Measurements from ENCODE around the gene NTN1.

NTN1 gene

GRCh38 chr17:9003355-9004131 is 17.8 kb upstream of the NTN1 start:
- H2BK5ac ChIP-seq (ENCODE audit: low read depth, low read length, poor library complexity), result no peak overlapping the region
- no peak overlapping the region for H3K27ac ChIP-seq (ENCODE audit: low read depth, low read length)
- no peaks in the 10 kb centered on the region for H3K36me3 ChIP-seq (ENCODE audit: control insufficient read depth in 1 of 2, insufficient read depth in 2 of 2, low read length in 2 of 2)
- H3K23ac ChIP-seq (ENCODE audit: low read length), result no peak overlapping the region
- peak overlapping the region; percentile 44 for H3K4me3 ChIP-seq (ENCODE audit: low read depth, low read length)
- no peak overlapping the region for H2BK12ac ChIP-seq (ENCODE audit: low read length)
- no peak overlapping the region for H2AFZ ChIP-seq (ENCODE audit: insufficient read depth, low read length, poor library complexity)
- H3K4me2 ChIP-seq (ENCODE audit: low read length), result peak overlapping the region; percentile 84
- H2AK5ac ChIP-seq (ENCODE audit: low read length), result no peak overlapping the region
- H3K9ac ChIP-seq (ENCODE audit: low read length), result no peak overlapping the region
- H3K79me1 ChIP-seq (ENCODE audit: low read length), result no peaks in the 10 kb centered on the region
- H3K14ac ChIP-seq (ENCODE audit: low read length), result no peak overlapping the region
- H3K4ac ChIP-seq (ENCODE audit: low read depth, low read length), result no peak overlapping the region
- H3K79me2 ChIP-seq (ENCODE audit: control insufficient read depth, insufficient read depth, low read length, poor library complexity), result no peaks in the 10 kb centered on the region
- peaks cover 48% of the 10 kb centered on the region for H3K27me3 ChIP-seq (ENCODE audit: insufficient read depth, low read length)
- no CpG with 5 or more reads among the region's 90 CpGs for WGBS (ENCODE audit: extremely low coverage, insufficient coverage, insufficient read length)
- H4K12ac ChIP-seq (ENCODE audit: low read depth, low read length), result no peak overlapping the region
- H4K91ac ChIP-seq (ENCODE audit: low read depth, low read length), result no peak overlapping the region
- peak; percentile 25 to 42 for DNase-seq
- peaks cover 5 to 6% of the 10 kb centered on the region in 2 experiments for H3K4me1 ChIP-seq (ENCODE audit: control insufficient read depth in 1 of 2, insufficient read depth in 2 of 2, low read length in 2 of 2)
- H4K8ac ChIP-seq (ENCODE audit: low read depth, low read length), result no peak overlapping the region
- no peak overlapping the region for H3K18ac ChIP-seq (ENCODE audit: low read length)
- H2BK120ac ChIP-seq (ENCODE audit: insufficient read depth, low read length, poor library complexity), result no peak overlapping the region
- peaks cover 4% of the 10 kb centered on the region for H3K9me3 ChIP-seq (ENCODE audit: insufficient read depth, low read depth, low read length)

DNA sequence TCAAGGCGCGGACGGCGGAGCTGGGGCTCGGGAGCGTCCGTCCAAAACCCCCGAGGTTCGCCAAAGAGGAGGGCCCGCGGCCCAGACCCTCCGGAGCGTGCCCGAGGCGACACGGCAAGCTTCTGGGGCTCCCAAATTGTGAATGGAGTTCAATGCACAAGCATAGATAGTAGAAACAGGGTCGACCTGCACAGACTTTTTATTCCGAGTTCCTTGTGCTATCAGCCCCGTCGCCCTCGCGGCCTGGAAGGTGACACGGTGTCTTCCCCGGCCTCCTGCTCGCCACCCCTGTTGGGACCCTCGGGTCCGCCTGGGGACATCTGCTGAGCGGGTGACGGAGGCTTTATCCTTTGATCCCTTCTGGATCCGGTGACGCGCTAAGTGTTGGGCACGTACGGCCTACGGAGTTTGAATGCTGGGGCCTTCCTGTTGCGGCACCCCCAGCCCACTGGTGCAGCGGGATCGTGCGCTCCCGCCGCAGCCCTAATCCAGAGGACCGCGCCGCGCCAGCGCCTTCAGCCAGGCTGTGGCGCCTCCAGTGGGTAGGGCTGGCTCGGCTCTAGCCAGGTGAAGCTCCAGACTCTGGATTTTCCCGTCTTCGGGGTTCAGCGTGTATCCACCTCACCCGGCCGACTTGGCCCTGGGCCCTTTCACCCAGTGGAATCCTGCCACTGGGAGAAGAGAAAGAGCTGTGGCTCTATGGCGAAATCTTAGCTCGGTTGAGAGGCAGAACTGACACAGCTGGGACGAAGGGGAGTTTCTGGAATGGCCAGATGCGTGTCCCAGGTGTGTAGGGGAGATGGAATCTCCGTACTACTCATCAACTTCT is 17.0 kb upstream of the NTN1 start:
- DNase-seq, result peak; percentile 45 to 60
- Histone ChIP-seq H3K79me1 (ENCODE audit: low read length) (no peaks in the 10 kb centered on the region), H3K9me3 (ENCODE audit: insufficient read depth, low read depth, low read length) (peaks cover 4% of the 10 kb centered on the region), H4K91ac (ENCODE audit: low read depth, low read length) (no peak overlapping the region), H4K12ac (ENCODE audit: low read depth, low read length) (no peak overlapping the region), H3K18ac (ENCODE audit: low read length) (no peak overlapping the region), H3K4me2 (ENCODE audit: low read length) (peak overlapping the region; percentile 84), H2BK120ac (ENCODE audit: insufficient read depth, low read length, poor library complexity) (no peak overlapping the region), H3K14ac (ENCODE audit: low read length) (no peak overlapping the region), H3K79me2 (ENCODE audit: control insufficient read depth, insufficient read depth, low read length, poor library complexity) (no peaks in the 10 kb centered on the region), H3K27ac (ENCODE audit: low read depth, low read length) (no peak overlapping the region), H2AFZ (ENCODE audit: insufficient read depth, low read length, poor library complexity) (no peak overlapping the region), H3K36me3 (ENCODE audit: control insufficient read depth in 1 of 2, insufficient read depth in 2 of 2, low read length in 2 of 2) (no peaks in the 10 kb centered on the region), H2BK12ac (ENCODE audit: low read length) (no peak overlapping the region), H4K8ac (ENCODE audit: low read depth, low read length) (no peak overlapping the region), H2AK5ac (ENCODE audit: low read length) (no peak overlapping the region), H3K27me3 (ENCODE audit: insufficient read depth, low read length) (peaks cover 48% of the 10 kb centered on the region), H3K9ac (ENCODE audit: low read length) (no peak overlapping the region), H2BK5ac (ENCODE audit: low read depth, low read length, poor library complexity) (no peak overlapping the region), H3K4ac (ENCODE audit: low read depth, low read length) (no peak overlapping the region), H3K4me3 (ENCODE audit: low read depth, low read length) (no peak overlapping the region), H3K23ac (ENCODE audit: low read length) (no peak overlapping the region), H3K4me1 (ENCODE audit: control insufficient read depth in 1 of 2, insufficient read depth in 2 of 2, low read length in 2 of 2) (peaks cover 5 to 6% of the 10 kb centered on the region in 2 experiments)
- WGBS (ENCODE audit: extremely low coverage, insufficient coverage, insufficient read length), result no CpG with 5 or more reads among the region's 58 CpGs

DNA sequence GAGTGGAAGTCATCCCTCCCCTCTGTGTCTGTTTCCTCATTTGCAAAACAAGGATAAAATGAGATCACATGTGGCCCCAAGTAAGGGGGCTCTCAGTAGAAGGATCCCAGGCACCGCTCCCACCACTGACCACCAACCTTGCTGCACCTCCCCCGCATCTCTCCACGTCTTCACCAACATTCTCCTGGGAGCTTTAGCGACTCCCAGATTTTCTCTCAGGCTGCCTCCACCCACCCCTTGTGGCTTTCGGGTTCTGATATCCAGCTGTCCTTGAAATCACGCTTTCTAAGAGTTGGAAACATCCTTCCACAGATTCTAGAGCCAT is 16.4 kb upstream of the NTN1 start:
- Histone ChIP-seq H3K14ac (ENCODE audit: low read length) (no peak overlapping the region), H3K9me3 (ENCODE audit: insufficient read depth, low read depth, low read length) (peaks cover 4% of the 10 kb centered on the region), H3K18ac (ENCODE audit: low read length) (no peak overlapping the region), H3K4me2 (ENCODE audit: low read length) (no peak overlapping the region), H3K4ac (ENCODE audit: low read depth, low read length) (no peak overlapping the region), H3K36me3 (ENCODE audit: control insufficient read depth in 1 of 2, insufficient read depth in 2 of 2, low read length in 2 of 2) (no peaks in the 10 kb centered on the region), H2AK5ac (ENCODE audit: low read length) (no peak overlapping the region), H3K9ac (ENCODE audit: low read length) (no peak overlapping the region), H3K79me1 (ENCODE audit: low read length) (no peaks in the 10 kb centered on the region), H2BK120ac (ENCODE audit: insufficient read depth, low read length, poor library complexity) (no peak overlapping the region), H2BK12ac (ENCODE audit: low read length) (no peak overlapping the region), H3K27ac (ENCODE audit: low read depth, low read length) (no peak overlapping the region), H3K4me1 (ENCODE audit: control insufficient read depth in 1 of 2, insufficient read depth in 2 of 2, low read length in 2 of 2) (peaks cover 5 to 6% of the 10 kb centered on the region in 2 experiments), H3K4me3 (ENCODE audit: low read depth, low read length) (no peak overlapping the region), H3K23ac (ENCODE audit: low read length) (no peak overlapping the region), H4K12ac (ENCODE audit: low read depth, low read length) (no peak overlapping the region), H4K8ac (ENCODE audit: low read depth, low read length) (no peak overlapping the region), H3K79me2 (ENCODE audit: control insufficient read depth, insufficient read depth, low read length, poor library complexity) (no peaks in the 10 kb centered on the region), H3K27me3 (ENCODE audit: insufficient read depth, low read length) (peaks cover 48% of the 10 kb centered on the region), H4K91ac (ENCODE audit: low read depth, low read length) (no peak overlapping the region), H2BK5ac (ENCODE audit: low read depth, low read length, poor library complexity) (no peak overlapping the region), H2AFZ (ENCODE audit: insufficient read depth, low read length, poor library complexity) (no peak overlapping the region)
- WGBS (ENCODE audit: extremely low coverage, insufficient coverage, insufficient read length), result no CpG with 5 or more reads among the region's 6 CpGs
- DNase-seq, result no peak

- Histone ChIP-seq H3K9me3 (ENCODE audit: insufficient read depth, low read depth, low read length) (peaks cover 4% of the 10 kb centered on the region), H3K4me3 (ENCODE audit: low read depth, low read length) (no peak overlapping the region), H3K79me2 (ENCODE audit: control insufficient read depth, insufficient read depth, low read length, poor library complexity) (no peaks in the 10 kb centered on the region), H3K4me2 (ENCODE audit: low read length) (no peak overlapping the region), H3K23ac (ENCODE audit: low read length) (no peak overlapping the region), H3K4me1 (ENCODE audit: control insufficient read depth in 1 of 2, insufficient read depth in 2 of 2, low read length in 2 of 2) (peaks cover 5 to 6% of the 10 kb centered on the region in 2 experiments), H3K4ac (ENCODE audit: low read depth, low read length) (no peak overlapping the region), H2BK12ac (ENCODE audit: low read length) (no peak overlapping the region), H3K9ac (ENCODE audit: low read length) (no peak overlapping the region), H3K27me3 (ENCODE audit: insufficient read depth, low read length) (peaks cover 44% of the 10 kb centered on the region), H2AK5ac (ENCODE audit: low read length) (no peak overlapping the region), H2BK5ac (ENCODE audit: low read depth, low read length, poor library complexity) (no peak overlapping the region), H3K14ac (ENCODE audit: low read length) (no peak overlapping the region), H3K36me3 (ENCODE audit: control insufficient read depth in 1 of 2, insufficient read depth in 2 of 2, low read length in 2 of 2) (no peaks in the 10 kb centered on the region), H3K27ac (ENCODE audit: low read depth, low read length) (no peak overlapping the region), H3K79me1 (ENCODE audit: low read length) (no peaks in the 10 kb centered on the region), H2BK120ac (ENCODE audit: insufficient read depth, low read length, poor library complexity) (no peak overlapping the region), H4K91ac (ENCODE audit: low read depth, low read length) (no peak overlapping the region), H4K12ac (ENCODE audit: low read depth, low read length) (no peak overlapping the region), H3K18ac (ENCODE audit: low read length) (no peak overlapping the region), H4K8ac (ENCODE audit: low read depth, low read length) (no peak overlapping the region), H2AFZ (ENCODE audit: insufficient read depth, low read length, poor library complexity) (no peak overlapping the region)
- no peak for DNase-seq
- no CpG with 5 or more reads among the region's 7 CpGs for WGBS (ENCODE audit: extremely low coverage, insufficient coverage, insufficient read length)
Measured at GRCh38 chr17:9006175-9006767, 15.0 kb upstream of the NTN1 start.
